GM18499 (cell line): ENCODE measurements around the gene C4orf50.

ENCODE experiments used
- ATAC-seq: cut with Tn5 transposase; IDR thresholded peaks from one replicate; pipeline ENCODE4 v1.9.1; 2021; ENCODE audit warnings: moderate number of reproducible peaks; ENCODE audit not compliant: insufficient read depth, unreplicated experiment

C4orf50 gene

DNA sequence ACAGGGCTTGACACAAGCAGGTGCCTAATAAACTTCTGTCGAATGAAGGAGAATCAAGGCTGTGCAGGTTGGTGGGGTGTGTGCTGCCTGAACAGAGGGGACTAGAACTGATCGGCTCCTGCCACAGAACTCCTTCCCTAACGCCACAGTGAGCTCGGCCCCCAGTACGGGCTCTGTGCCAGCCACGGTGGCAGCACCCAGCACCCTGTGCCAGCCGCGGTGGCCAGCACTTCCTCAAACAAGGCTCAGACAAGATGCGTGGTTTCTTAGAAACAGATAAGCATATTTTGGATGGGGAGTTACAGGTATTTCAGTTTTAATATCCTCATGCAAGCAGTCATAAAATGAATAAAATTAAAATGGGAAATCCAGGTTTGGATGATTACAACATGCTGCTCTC lies 26.0 kb upstream of the C4orf50 start:
- no peak for ATAC-seq

DNA sequence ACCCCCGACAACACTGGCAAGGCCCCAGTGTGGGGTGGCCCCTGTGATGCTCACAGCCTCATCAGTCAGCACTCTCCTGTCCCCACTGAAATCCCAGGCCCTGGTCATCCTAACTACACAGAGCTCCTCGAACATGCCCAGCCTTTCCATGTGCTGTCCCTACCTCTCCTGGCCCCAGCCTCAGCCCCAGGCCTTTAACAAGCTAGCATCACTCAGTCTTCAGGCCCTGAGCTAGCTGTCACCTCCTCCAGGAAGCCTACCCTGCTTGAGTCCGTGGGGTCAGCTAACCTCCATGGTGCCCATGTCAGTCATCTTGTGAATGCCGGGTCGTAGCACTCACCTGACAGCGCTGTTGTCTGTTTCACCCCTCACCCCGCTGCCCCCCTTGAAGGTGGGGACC lies 25.6 kb upstream of the C4orf50 start:
- ATAC-seq, result no peak

DNA sequence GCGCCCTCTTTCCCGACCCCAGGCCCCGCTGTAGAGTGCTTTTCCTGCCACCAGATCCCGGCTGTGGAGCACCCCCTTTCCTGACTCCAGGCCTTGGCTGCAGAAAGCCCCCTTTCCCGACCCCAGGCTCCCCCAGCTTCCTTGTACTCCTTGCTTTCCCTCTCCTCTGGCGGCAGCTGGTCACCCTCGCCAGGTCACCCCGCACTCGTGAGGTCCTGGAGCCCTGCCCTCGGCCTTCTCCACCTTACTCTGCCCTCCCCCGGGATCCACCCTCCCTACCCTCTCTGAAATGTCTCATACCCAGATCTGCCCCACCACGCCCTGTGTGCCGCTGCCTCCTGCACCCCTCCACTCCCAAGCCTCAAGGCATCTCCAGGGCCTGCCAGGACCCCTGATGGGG lies 25.0 kb upstream of the C4orf50 start:
- ATAC-seq, result no peak

DNA sequence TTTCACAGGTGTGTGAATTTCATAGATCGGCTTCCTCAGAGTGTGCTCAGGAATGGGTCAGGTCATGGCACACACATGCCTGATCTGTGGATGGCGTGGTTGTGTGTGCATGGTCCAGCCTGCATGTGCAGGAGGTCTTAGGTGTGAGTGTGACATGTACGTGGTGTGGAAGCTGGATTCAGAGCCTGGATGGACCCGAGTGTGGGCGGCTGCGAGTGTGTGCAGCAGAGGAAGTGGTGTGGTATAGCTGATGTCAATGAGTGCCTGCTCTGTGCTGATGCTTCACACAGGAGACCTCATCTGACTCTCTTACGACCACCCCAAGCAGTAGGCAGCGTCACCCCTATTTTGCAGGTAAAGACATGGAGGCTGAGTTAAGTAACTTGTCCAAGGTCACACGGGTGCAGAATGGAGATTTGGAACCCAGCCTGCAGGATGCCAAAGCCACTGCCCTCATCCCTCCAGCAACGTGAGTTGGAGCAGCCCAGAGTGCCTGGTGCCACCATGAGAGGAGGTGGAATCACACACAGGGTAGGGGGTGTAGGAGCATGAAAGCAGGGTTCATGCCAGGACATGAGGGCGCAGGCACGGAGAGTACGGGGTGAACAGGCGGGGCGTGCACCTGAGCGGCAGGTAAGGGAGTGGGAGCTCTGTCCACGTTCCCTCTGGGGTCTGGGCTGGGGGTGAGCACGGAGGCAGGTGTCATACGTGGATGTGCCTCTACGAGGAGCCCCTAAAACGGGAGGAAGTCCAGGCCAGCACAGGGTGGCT lies 24.2 kb upstream of the C4orf50 start:
- no peak for ATAC-seq

DNA sequence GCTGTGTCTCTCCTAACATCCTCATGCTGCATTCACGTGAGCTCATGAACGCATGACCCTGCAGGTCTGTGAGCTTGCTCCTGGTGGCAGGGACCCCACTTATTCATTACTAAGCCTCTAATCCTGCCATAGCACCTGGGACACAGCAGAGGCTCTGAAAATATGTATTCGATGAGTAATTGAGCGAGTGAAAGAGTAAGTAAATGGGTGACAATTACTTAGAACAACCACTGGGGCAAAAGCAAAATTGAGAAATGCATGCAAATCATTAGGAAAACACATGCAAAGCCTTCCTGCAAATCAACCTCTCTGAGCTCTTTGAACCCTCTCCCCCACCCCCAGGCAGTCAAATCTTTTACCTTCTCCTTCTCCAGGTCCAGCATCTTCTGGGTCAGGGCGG lies 23.6 kb upstream of the C4orf50 start:
- ATAC-seq, result no peak

DNA sequence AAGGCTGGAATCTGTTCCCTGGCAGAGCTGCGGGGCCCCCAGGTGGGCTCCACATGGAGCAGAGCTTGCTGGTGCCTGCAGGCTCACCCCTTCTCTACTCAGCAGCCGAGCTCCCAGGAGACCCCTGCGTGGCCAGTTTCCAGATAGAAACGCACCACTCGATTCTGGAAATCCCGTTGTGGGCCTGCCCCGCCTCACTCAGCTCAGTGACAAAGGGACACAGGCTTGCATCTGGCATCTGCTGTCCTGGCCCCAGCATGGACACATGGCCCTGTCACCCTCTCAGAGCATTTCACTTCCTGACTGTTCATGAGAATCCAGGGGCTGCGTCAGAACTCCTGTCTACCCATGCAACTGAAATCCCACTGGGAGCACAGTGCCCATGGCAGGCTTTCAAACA lies 20.5 kb upstream of the C4orf50 start:
- no peak for ATAC-seq

DNA sequence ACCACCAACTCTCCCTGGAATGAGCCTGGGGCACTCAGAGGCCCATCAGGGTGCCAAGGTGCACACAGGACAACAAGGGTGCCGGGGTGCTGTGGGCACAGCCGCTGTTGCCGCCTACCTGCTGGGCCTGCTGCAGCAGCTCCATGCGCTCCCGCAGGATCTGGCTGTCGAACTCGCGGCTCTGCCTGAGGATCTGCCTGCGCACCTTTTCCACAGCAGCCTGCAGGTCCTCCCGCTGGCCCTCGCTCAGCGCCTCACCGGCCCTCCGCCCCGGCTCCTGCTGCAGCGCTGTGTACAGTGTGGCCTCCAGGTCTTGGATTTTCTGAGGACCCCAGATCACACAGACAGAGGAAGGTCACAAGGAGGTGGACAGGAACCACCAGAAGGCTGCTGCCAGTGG lies 17.6 kb upstream of the C4orf50 start:
- ATAC-seq, result no peak

DNA sequence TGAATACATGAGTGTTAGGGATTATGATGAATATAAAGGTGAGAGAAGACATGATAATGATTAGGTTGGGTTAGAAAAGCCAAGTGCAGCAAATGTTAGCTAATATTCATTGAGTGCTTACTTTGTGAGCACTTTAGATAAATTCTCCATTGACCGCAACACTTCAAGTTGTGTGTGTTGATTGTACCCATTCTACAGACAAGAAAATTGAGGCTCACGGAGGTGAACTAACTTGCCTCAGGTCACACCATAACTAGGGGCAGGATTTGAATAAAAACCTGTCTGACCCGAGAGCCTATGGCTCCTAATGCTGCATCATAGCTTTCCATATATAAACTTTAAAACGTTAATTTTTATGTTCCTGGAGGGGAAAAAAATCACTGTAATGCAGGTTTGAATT lies 15.2 kb upstream of the C4orf50 start:
- no peak for ATAC-seq

DNA sequence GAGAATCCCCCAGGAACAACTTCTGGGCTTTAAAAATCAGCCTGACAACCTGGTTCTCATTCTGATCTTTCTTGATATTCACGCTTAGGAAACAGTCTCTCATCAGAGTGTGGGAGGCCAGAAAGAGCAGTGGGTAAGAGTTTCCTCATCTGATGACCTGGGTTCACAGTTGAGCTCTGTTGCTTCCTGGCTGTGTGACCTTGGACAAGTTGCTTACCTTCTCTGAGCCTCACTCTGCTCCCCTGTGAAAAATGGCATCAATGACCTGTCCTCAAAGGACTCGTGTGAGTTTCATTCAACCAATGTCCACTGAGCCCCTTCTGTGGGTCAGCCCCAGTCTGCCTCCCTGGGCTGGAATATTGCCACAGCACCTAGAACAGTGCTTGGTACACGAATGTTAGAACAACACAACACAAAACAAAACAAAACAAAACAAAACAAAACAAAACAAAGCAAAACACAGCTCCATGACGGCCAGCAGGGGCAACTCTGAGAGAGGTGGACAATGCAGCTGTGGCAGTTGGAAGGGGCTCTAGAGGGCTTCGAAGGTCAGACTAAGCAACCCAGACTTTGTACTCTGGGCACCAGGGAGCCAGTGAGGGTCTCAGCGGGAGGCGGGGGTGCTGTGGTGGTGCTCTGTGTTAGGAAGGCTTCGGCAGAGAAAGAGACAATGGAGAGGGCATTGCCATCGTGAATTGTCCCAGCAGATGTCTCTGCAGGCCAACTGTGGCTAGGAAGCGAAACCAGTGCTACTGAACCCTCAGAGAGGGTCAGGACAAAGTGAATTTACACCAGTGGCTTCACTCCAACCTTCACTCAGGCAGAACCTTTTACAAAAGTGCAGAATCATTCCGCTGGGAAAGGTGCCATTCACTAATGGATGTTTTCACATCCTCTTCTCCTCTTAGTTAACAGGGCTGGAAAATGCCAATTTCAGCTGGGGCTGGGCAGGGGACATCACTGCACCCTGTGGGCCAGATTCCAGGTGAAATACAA lies 14.3 kb upstream of the C4orf50 start:
- no peak for ATAC-seq

DNA sequence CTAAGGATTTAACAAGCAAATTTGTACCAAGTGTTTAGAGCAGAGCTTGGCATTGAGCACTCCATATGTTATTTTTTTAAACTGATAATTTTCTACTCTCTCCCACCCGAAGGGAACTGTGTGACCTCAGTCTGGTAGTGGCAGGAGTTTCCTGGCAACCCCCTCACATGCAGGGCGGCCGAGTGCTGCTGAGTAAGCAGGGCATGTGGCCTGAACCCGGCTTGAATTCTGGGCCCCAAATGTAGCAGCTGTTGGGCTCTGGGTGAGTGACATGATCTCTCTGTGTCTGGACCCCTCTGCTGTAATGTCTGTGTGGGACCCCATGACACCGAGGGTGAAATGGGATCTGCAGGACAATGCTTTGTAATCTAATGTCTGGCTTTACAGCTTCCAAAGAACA lies 13.6 kb upstream of the C4orf50 start:
- ATAC-seq, result no peak

DNA sequence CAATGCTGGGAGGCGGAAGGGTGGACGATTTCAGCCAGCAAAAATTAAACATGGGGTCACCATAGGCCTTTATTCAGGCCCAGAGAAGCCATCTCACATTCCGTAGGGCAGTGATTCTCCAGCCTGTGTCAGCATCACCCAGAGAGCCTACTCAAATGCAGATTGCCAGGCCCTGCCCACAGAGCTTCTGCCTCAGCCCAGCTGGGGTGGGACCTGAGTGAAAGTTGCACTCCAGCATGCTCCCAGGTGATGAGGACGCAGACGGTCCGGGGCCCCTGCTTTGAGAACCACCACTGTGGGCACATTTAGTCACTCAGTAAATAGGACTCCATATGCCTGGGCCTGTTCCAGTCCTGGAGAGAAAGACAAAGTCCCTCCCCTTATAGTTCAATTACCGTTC lies 12.4 kb upstream of the C4orf50 start:
- ATAC-seq, result no peak

DNA sequence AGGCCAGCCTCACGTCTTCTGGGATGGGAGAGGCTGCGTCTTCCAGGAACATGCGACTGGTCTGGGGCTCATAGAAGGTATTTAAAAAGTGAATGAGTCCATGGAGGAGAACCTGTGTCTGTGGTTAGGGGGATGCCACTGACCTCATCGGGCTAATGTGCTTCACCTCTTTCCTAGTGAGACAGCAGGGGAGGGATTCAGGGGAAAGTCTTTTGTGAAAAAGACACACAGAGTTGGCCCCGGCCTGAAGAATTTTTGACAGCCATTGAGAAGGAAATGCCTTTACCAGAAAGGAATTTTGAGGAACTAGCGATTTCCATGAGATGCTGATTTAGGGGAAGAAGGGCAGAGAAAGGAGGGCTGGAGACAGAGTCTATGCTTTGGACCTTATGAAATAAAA lies 11.0 kb upstream of the C4orf50 start:
- no peak for ATAC-seq

DNA sequence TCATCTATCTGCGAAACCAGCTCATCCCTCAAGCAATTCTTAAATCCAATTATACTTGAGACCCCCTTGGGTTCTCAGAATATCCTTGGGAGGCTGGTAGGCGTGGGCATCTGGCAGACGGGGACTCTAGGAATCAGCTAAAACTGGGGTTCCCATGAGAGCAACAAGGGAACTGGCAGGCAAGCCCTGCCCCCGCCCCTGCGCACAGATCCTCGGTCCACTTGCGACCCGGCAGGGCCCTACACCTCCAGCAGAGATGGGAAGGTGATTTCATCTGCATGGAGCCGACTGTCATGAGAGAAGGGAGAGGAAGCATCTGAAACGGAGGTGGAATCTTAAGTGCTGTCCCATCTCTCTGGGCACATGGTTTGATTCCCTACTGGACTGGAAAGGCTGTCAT lies 9.9 kb upstream of the C4orf50 start:
- ATAC-seq, result no peak

DNA sequence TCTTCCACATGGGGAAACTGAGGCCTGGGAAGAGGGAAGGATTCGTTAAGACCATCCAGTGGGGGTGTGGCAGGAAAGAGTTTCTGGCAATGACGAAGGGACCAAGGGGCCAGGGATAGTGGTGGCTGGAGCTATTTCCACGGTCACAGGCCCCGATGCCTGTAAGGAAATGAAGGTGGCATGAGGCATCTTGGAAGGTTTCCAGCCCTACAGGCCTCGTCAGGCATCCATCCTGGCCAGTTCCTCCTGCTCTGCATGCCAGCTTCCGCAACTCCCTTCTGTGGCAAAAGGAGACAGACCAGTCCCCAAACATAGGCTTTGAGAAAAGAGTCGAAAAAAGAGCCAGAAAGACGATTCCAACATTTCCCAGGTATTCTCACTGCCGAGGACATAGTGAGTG lies 9.2 kb upstream of the C4orf50 start:
- ATAC-seq, result no peak

DNA sequence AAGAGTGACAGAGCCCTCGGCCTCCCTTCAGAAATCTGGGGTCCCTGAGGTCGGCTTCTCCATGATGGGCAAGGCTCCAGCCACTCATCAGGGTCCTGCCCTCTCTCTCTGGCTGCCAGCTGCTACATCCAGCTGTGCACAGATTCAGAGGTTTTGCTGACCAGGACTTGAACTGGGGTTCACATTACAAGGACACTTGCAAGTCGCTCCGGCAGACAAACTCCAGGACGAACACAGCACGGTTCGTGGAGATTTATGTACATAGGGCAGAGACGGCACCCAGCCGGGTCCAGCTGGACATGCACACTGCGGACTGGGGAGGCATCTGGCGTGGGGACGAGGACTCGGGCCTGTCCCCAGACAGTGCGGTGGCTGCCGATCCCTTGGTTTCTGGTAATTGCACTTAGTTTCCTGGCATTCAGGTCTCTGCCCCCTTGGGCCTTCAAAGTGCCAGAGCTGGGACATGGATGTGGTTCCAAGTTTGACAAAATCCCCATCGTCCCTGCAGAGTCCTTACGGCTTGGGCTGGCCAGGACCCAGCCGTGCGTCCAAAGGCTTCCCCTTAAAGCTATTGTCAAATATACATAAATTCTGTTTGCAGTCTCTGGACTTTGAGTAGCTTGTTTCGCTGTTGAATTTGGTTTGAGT lies 6.2 kb upstream of the C4orf50 start:
- no peak for ATAC-seq

DNA sequence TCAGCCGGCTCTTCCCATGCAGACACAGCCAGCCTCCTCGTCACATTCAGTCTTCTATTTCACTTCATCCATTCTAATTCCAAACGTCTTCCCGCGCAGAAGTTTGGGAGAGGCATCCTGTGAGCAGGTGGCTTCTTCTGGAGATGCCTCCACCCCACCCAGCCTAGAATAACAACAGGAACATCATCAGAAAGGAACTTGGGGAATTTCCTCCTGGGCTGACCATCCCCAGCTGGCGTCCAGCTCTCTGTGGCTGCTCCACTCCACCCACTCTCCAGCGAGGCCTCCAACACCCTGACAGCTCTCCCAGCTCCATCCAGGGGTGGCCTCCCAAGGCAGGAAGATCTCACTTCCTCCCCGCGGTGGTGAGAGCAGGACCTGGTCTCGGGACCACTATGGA lies 5.5 kb upstream of the C4orf50 start:
- ATAC-seq, result no peak

DNA sequence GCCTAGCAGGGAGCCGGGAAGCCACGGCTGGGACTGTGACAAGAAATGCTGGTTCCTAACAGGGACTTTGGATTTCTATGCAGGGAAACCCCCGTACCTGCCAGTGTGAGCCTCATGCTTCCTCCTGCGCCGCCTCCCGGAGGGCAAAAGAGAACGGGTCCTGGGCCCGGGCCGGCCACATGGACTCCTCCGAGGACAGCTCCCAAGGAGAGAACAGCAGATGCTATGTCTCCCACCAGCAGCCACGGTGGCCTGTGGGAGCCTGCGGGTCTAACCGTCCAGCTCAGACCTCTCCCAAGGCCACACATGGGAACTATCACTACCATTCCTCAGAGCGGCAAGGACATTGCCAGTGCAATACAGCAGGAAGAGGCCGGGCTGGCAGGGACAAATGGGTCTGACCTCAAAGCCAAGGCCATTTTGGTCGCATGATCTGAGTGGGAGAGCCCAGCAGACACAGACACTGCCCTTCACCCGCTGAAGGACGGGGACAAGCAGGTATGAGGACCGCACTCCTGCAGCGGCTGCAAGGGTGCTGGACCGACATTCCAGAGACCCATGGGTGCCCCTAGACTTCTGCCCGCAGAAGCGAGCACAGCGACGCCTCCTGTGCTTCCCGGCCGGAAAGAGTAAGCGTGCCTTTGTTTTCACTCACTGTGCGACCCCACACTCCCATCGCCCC lies 4.5 kb upstream of the C4orf50 start:
- no peak for ATAC-seq

DNA sequence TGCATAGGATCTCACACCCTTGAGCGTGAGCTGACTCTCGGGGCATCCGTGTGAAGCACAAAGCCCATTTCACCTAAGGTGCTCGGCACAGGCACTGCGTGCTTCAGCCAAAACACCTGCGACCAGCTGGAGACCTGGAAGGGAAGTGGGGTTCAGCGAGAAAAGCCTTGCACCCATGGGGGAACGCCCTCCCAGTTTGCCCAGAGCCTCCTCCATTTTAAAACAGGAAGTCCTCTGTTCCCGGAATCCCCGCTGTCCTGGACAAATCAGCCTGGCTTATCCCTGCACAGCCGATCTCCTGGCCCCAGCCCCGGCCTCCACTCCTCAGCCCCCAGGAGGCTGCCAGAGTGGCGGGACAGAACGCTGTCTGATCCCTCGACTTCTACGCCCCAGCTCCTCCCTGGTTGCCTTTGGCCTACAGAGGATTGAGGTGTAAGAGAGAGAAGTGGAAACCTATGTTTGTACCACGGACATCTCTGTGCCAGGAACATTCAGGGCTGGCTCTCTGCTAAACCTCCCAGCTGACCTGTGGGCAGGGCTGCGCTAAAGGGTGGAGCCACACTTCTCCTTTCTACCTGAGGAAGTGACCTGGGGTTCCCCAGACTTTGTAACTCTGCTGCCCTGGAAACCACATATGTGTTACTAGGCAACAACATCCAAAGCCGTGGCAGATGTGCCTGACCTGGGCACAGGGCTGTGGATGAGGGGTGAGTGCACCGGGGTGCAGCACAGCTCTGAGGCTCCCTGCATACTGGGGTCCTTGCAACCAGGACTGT lies 3.8 kb upstream of the C4orf50 start:
- no peak for ATAC-seq

DNA sequence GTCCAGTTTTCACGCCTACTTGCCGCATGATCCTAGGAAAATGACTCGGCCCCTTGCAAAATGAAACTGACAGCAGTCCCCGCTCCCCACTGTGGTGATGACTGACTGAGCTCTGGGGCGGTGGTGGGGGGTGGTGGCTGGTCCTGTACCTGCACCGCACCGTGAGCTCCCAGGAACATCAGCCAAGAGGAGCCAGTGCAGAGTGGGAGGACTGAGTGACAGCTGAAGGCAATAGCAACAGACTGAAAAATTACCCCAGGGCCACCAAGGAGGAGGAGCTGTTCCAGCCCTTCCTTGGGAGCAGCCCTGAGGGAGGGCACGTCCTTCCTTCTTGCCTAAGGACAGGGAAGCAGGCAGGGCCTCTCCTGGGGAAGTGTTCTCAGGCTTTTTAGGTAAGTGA lies 2.4 kb upstream of the C4orf50 start:
- ATAC-seq, result no peak
